ENCODE data around the gene C1orf159. TPM values are rescaled to one million over a fixed set of nuclear protein-coding genes. Genes with fewer than 3 reads are reported as not detected.

Gene C1orf159
- total and polyA plus RNA-seq, 10 of the 15 experiments (the other 5 are each of a cell fraction or from before 2014, with no cell fraction given), result 0.11 to 23.4 (median 8.0) TPM

GRCh38 chr1:1033009-1033587, 82.8 kb downstream of the C1orf159 start:
- H3K27ac ChIP-seq (ENCODE audit: control insufficient read depth, insufficient read depth), result no peak overlapping the region
- POLR2A ChIA-PET, result interaction anchor here (0.6 to 2.9 kb wide), 8 partner anchors 11 to 41 kb away, joined by 3 to 15 read pairs (median 6); partner anchors contain the start of gene ISG15
- no peaks in the 10 kb centered on the region for H3K27me3 ChIP-seq (replicated peaks in 1 of 2; ENCODE audit: control insufficient read depth in 2 of 2, insufficient read depth in 2 of 2, low read length in 1 of 2)
- RAD21 ChIA-PET (ENCODE audit: unreplicated experiment), result interaction anchor here (0.7 to 3.8 kb wide), 15 partner anchors 7 to 258 kb away, joined by 3 to 58 read pairs (median 7); partner anchors contain the start of gene ISG15
- CTCF ChIA-PET, result interaction anchor here (0.6 to 4.0 kb wide), 19 partner anchors 9 to 267 kb away, joined by 3 to 83 read pairs (median 5); partner anchors contain the start of genes AGRN, ISG15 and PERM1
- ATAC-seq, result peak; percentile 92
- 1% methylated on average over 46 of the region's 73 CpGs for WGBS (ENCODE audit: insufficient coverage, insufficient replicate concordance, low lambda C conversion rate, missing lambda C conversion rate)
- H3K4me3 ChIP-seq, result peak overlapping the region; percentile 50; the same call in 1 of the 2 replicates
- H3K79me2 ChIP-seq (ENCODE audit: control insufficient read depth, insufficient read depth, low read length), result no peaks in the 10 kb centered on the region
- H2AFZ ChIP-seq (ENCODE audit: control insufficient read depth, low read depth, low read length), result peak overlapping the region; percentile 24; the same call in 1 of the 2 replicates
- H3K9me3 ChIP-seq (replicated peaks; ENCODE audit: control insufficient read depth, insufficient read depth, low read length), result no peaks in the 10 kb centered on the region
- H3K36me3 ChIP-seq (ENCODE audit: control insufficient read depth in 2 of 2, insufficient read depth in 2 of 2, low read length in 1 of 2), result no peaks in the 10 kb centered on the region; a peak in 2 of 4 replicates
- H3K4me2 ChIP-seq (ENCODE audit: control insufficient read depth, insufficient read depth), result peak overlapping the region; percentile 68
- peak overlapping the region; percentile 22; the same call in 1 of the 2 replicates for H3K9ac ChIP-seq (ENCODE audit: control insufficient read depth, insufficient read depth, low read length)
- FAIRE-seq, result peak; percentile 86
- no TSS peak for BruUV-seq (replicated peaks)
- H3K4me1 ChIP-seq (ENCODE audit: control insufficient read depth, insufficient read depth, low read length), result peaks cover 27% of the 10 kb centered on the region
- intact Hi-C loops (cut with micrococcal nuclease; ENCODE audit: unreplicated experiment) (loop anchor here (1.0 to 2.0 kb wide), 3 partner anchors 26 to 258 kb away; no protein-coding TSS in a partner anchor), in situ Hi-C loops (cut with MboI) (no loop called here)
- SMC1A ChIA-PET (ENCODE audit: uncharacterized antibody, unreplicated experiment), result interaction anchor here (1.0 to 3.6 kb wide), 10 partner anchors 9 to 339 kb away, joined by 3 to 24 read pairs (median 3); partner anchors contain the start of gene PERM1
- peak; percentile 72 for DNase-seq (ENCODE audit: low read depth, low spot score)
- H4K20me1 ChIP-seq (ENCODE audit: control insufficient read depth, insufficient read depth), result no peaks in the 10 kb centered on the region
- TF ChIP-seq NR2F1 (conservative IDR thresholded peaks at IDR 0.05), result peak; percentile 72
- TF ChIP-seq REST (IDR thresholded peaks at IDR 0.05; ENCODE audit: low read depth, low read length), result no peak
- TF ChIP-seq NFYB (IDR thresholded peaks at IDR 0.05; ENCODE audit: insufficient read depth, low read depth, low read length), result peak; percentile 78; the same call in 1 of the 2 replicates
- no peak for TF ChIP-seq CBX5 (IDR thresholded peaks at IDR 0.05; ENCODE audit: low read depth)
- TF ChIP-seq SREBF1 (IDR thresholded peaks at IDR 0.05; ENCODE audit: low read length), result no peak
- TF ChIP-seq ZSCAN29 (IDR thresholded peaks at IDR 0.05), result 0 out of 2 replicates have a peak, but pooled peaks have one; percentile 20
- no peak for TF ChIP-seq SUPT20H (IDR thresholded peaks at IDR 0.05; ENCODE audit: borderline replicate concordance, control insufficient read depth, low read depth, low read length)
- TF ChIP-seq SUZ12 (IDR thresholded peaks at IDR 0.05; ENCODE audit: unreplicated experiment), result no peak
- peak; percentile 52; the same call in 1 of the 2 replicates for TF ChIP-seq TBL1XR1 (IDR thresholded peaks at IDR 0.05; ENCODE audit: low read depth, low read length)
- peak; percentile 93 for TF ChIP-seq MEF2B (IDR thresholded peaks at IDR 0.05; ENCODE audit: partially characterized antibody, poor library complexity, severe bottlenecking)
- TF ChIP-seq BCL11A (IDR thresholded peaks at IDR 0.05; ENCODE audit: low read depth, low read length), result 0 out of 2 replicates have a peak, but pooled peaks have one; percentile 25
- TF ChIP-seq, protein P1, sequence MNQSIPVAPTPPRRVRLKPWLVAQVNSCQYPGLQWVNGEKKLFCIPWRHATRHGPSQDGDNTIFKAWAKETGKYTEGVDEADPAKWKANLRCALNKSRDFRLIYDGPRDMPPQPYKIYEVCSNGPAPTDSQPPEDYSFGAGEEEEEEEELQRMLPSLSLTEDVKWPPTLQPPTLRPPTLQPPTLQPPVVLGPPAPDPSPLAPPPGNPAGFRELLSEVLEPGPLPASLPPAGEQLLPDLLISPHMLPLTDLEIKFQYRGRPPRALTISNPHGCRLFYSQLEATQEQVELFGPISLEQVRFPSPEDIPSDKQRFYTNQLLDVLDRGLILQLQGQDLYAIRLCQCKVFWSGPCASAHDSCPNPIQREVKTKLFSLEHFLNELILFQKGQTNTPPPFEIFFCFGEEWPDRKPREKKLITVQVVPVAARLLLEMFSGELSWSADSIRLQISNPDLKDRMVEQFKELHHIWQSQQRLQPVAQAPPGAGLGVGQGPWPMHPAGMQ (IDR thresholded peaks at IDR 0.05; ENCODE audit: borderline replicate concordance), result no peak
- 0 out of 2 replicates have a peak, but pooled peaks have one; percentile 28 for TF ChIP-seq RFX5 (IDR thresholded peaks at IDR 0.05; ENCODE audit: low read depth, low read length)
- TF ChIP-seq, protein P2, sequence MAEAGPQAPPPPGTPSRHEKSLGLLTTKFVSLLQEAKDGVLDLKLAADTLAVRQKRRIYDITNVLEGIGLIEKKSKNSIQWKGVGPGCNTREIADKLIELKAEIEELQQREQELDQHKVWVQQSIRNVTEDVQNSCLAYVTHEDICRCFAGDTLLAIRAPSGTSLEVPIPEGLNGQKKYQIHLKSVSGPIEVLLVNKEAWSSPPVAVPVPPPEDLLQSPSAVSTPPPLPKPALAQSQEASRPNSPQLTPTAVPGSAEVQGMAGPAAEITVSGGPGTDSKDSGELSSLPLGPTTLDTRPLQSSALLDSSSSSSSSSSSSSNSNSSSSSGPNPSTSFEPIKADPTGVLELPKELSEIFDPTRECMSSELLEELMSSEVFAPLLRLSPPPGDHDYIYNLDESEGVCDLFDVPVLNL (IDR thresholded peaks at IDR 0.05; ENCODE audit: low read depth, low read length), result no peak; the same call in 1 of the 2 replicates

Data from GM12878 (cell line).